ENCODE measurements around the gene ZNF560. TPM values are rescaled to one million over a fixed set of nuclear protein-coding genes. Genes with fewer than 3 reads are reported as not detected.
A peak's percentile ranks its signal among the peaks of the same experiment; 100 is the strongest.

The ZNF560 gene
- total and polyA plus RNA-seq, 9 of the 15 experiments (the other 6 are each of a cell fraction or from before 2014, with no cell fraction given): 0.04 to 0.18 (median 0.05) TPM; not detected in 3

DNA sequence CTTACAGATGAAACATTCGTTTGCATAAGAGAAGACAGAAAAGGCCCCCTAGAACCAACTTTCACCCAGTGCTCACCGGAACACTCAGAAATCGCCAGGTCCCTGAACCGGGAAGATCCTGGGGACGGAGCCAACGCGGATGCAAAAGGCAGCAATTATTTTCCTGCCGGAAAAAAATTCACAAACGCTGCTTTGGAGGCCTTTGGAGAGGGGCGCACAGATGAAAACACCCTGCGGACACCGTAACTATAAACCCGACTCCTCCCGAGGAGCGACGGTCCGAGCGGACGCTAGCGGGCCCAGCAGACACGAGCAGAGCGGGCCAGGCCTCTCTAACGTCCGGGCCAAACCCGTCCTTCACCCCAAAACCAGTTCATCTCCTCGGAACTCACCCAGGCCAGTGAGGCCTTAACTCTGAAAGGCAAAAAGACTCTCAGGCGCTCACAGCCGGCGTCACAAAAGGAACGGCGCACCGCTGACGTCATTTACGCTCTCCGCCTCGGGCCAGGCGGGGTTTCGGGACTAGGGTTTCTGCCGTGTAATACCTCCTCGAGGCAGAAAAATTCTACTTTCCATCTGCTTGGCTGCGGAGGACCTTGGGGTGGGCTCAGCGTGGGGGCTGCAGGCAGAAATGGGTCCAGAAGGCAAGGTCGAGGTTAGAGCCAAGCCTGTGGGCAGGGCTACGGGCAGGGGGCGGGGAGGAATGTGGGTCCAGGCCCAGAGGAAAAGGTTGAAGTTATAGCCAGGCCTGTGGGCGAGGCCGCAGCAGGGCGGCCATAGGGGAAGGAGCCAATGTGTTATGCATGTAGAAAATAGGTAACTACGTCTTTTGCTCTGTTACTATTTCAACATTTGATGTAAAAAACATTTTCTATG, 40.0 kb upstream of the ZNF560 start, which contains the start of gene ZNF426 (continued):
- TF ChIP-seq ZNF318 (IDR thresholded peaks at IDR 0.05; ENCODE audit: borderline replicate concordance in 1 of 2, low read depth in 1 of 2) (0 out of 4 replicates have a peak, but pooled peaks of 1 of the 2 experiments have one; percentile 28), HMGN3 (IDR thresholded peaks at IDR 0.05; ENCODE audit: borderline replicate concordance, extremely low read depth, insufficient read length, low read depth, low read length) (peak; percentile 29), NR4A1 (CRISPR knock-in tag; IDR thresholded peaks at IDR 0.05) (no peak), NR4A1 (tag; IDR thresholded peaks at IDR 0.05) (no peak), TEAD1 (CRISPR knock-in tag; IDR thresholded peaks at IDR 0.05) (peak in 1 of 2 experiments; percentile 35; a peak in 2 of 4 replicates), BCOR (IDR thresholded peaks at IDR 0.05) (peak; percentile 21; the same call in 1 of the 2 replicates), BCL6 (CRISPR knock-in tag; IDR thresholded peaks at IDR 0.05) (no peak), TAF7 (tag; IDR thresholded peaks at IDR 0.05) (peak; percentile 23; the same call in 1 of the 2 replicates), TRIM28 (IDR thresholded peaks at IDR 0.05) (0 out of 2 replicates have a peak, but pooled peaks have one; percentile 18), HNRNPLL (IDR thresholded peaks at IDR 0.05; ENCODE audit: low read depth, low read length, poor library complexity, severe bottlenecking) (peak; percentile 58), ZNF79 (CRISPR knock-in tag; IDR thresholded peaks at IDR 0.05; ENCODE audit: low read depth) (no peak)
- TF ChIP-seq, protein P1, sequence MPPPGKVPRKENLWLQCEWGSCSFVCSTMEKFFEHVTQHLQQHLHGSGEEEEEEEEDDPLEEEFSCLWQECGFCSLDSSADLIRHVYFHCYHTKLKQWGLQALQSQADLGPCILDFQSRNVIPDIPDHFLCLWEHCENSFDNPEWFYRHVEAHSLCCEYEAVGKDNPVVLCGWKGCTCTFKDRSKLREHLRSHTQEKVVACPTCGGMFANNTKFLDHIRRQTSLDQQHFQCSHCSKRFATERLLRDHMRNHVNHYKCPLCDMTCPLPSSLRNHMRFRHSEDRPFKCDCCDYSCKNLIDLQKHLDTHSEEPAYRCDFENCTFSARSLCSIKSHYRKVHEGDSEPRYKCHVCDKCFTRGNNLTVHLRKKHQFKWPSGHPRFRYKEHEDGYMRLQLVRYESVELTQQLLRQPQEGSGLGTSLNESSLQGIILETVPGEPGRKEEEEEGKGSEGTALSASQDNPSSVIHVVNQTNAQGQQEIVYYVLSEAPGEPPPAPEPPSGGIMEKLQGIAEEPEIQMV (tag; conservative IDR thresholded peaks at IDR 0.05; ENCODE audit: low read depth): 0 out of 2 replicates have a peak, but pooled peaks have one; percentile 36
- TF ChIP-seq, protein P2, sequence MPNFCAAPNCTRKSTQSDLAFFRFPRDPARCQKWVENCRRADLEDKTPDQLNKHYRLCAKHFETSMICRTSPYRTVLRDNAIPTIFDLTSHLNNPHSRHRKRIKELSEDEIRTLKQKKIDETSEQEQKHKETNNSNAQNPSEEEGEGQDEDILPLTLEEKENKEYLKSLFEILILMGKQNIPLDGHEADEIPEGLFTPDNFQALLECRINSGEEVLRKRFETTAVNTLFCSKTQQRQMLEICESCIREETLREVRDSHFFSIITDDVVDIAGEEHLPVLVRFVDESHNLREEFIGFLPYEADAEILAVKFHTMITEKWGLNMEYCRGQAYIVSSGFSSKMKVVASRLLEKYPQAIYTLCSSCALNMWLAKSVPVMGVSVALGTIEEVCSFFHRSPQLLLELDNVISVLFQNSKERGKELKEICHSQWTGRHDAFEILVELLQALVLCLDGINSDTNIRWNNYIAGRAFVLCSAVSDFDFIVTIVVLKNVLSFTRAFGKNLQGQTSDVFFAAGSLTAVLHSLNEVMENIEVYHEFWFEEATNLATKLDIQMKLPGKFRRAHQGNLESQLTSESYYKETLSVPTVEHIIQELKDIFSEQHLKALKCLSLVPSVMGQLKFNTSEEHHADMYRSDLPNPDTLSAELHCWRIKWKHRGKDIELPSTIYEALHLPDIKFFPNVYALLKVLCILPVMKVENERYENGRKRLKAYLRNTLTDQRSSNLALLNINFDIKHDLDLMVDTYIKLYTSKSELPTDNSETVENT (CRISPR knock-in tag; IDR thresholded peaks at IDR 0.05): no peak

Data from K562 (cell line).